CD4-positive, alpha-beta T cell treated with Interleukin-17A for 1 hour (primary cell): ENCODE results near the gene CTSH.
"Not testable (repeated sequence)": the region's sequence is repeated elsewhere in the genome, so short reads cannot be mapped to it uniquely, and the experiment has no call there.

ENCODE experiments used
- DNase-seq: peaks from one replicate; pipeline ENCODE4 v3.0.0-alpha.2; 2020

Gene CTSH

GRCh38 chr15:78921940-78922339 is 22.9 kb downstream of the CTSH start:
- no peak for DNase-seq

GRCh38 chr15:78921517-78921916 is 23.3 kb downstream of the CTSH start:
- no peak for DNase-seq

GRCh38 chr15:78917888-78918287 is 27.0 kb downstream of the CTSH start:
- DNase-seq, result no peak

GRCh38 chr15:78916088-78916487 is 28.8 kb downstream of the CTSH start:
- no peak for DNase-seq

GRCh38 chr15:78915341-78916087 is 29.3 kb downstream of the CTSH start:
- DNase-seq, result no peak

GRCh38 chr15:78914027-78914764 is 30.6 kb downstream of the CTSH start:
- DNase-seq, result no peak

- DNase-seq, result no peak
Observed at GRCh38 chr15:78913012-78913411, 31.8 kb downstream of the CTSH start.

GRCh38 chr15:78912316-78912715 is 32.5 kb downstream of the CTSH start:
- DNase-seq, result no peak

- no peak for DNase-seq
Observed at GRCh38 chr15:78910271-78910670, 34.6 kb downstream of the CTSH start.

- peak; percentile 38 for DNase-seq
Observed at GRCh38 chr15:78909791-78910228, 35.0 kb downstream of the CTSH start.

GRCh38 chr15:78909160-78909695 is 35.6 kb downstream of the CTSH start:
- DNase-seq, result no peak

GRCh38 chr15:78907577-78907976 is 37.3 kb downstream of the CTSH start:
- no peak for DNase-seq

GRCh38 chr15:78906316-78906620 is 38.6 kb downstream of the CTSH start:
- DNase-seq, result no peak

- no peak for DNase-seq
Observed at GRCh38 chr15:78904599-78905358, 40.1 kb downstream of the CTSH start.

- DNase-seq, result not testable (repeated sequence)
Observed at GRCh38 chr15:78902281-78903032, 42.4 kb downstream of the CTSH start.

- DNase-seq, result not testable (repeated sequence)
Observed at GRCh38 chr15:78900819-78901533, 43.9 kb downstream of the CTSH start.

- DNase-seq, result no peak
Observed at GRCh38 chr15:78898540-78898939, 46.3 kb downstream of the CTSH start.

- DNase-seq, result no peak
Observed at GRCh38 chr15:78895471-78895870, 49.4 kb downstream of the CTSH start.

GRCh38 chr15:78893538-78893937 is 51.3 kb downstream of the CTSH start:
- DNase-seq, result no peak

- no peak for DNase-seq
Observed at GRCh38 chr15:78889000-78889399, 55.8 kb downstream of the CTSH start.

GRCh38 chr15:78881681-78882080 is 63.2 kb downstream of the CTSH start:
- DNase-seq, result no peak

- DNase-seq, result no peak
Observed at GRCh38 chr15:78880813-78881212, 64.0 kb downstream of the CTSH start.
